Amniotic epithelial cell (primary cell): ENCODE results near the gene NELL1.

Source experiments
- DNase-seq: peaks from one replicate; pipeline ENCODE4 v3.0.0-alpha.2; 2010; ENCODE audit warnings: low read depth

The NELL1 gene

GRCh38 chr11:20966489-20966888 lies 297.1 kb downstream of the NELL1 start:
- no peak for DNase-seq

- no peak for DNase-seq
Observed at GRCh38 chr11:20973940-20974559, 304.7 kb downstream of the NELL1 start.

- DNase-seq, result no peak
Observed at GRCh38 chr11:20980736-20981135, 311.4 kb downstream of the NELL1 start.

- no peak for DNase-seq
Observed at GRCh38 chr11:20990447-20990846, 321.1 kb downstream of the NELL1 start.

GRCh38 chr11:20991471-20991870 lies 322.1 kb downstream of the NELL1 start:
- DNase-seq, result no peak

- DNase-seq, result no peak
Observed at GRCh38 chr11:21007297-21007696, 337.9 kb downstream of the NELL1 start.

GRCh38 chr11:21018248-21018647 lies 348.9 kb downstream of the NELL1 start:
- DNase-seq, result no peak

- no peak for DNase-seq
Observed at GRCh38 chr11:21026685-21027084, 357.3 kb downstream of the NELL1 start.

- no peak for DNase-seq
Observed at GRCh38 chr11:21037850-21038249, 368.5 kb downstream of the NELL1 start.

- DNase-seq, result no peak
Observed at GRCh38 chr11:21038801-21039200, 369.4 kb downstream of the NELL1 start.

- no peak for DNase-seq
Observed at GRCh38 chr11:21040630-21041029, 371.2 kb downstream of the NELL1 start.

GRCh38 chr11:21048626-21049025 lies 379.2 kb downstream of the NELL1 start:
- DNase-seq, result no peak

GRCh38 chr11:21053466-21053865 lies 384.1 kb downstream of the NELL1 start:
- no peak for DNase-seq

GRCh38 chr11:21056644-21057043 lies 387.3 kb downstream of the NELL1 start:
- no peak for DNase-seq

GRCh38 chr11:21059879-21060278 lies 390.5 kb downstream of the NELL1 start:
- DNase-seq, result no peak

- no peak for DNase-seq
Observed at GRCh38 chr11:21066030-21066429, 396.6 kb downstream of the NELL1 start.

- no peak for DNase-seq
Observed at GRCh38 chr11:21068886-21069285, 399.5 kb downstream of the NELL1 start.

- no peak for DNase-seq
Observed at GRCh38 chr11:21069909-21070308, 400.5 kb downstream of the NELL1 start.

GRCh38 chr11:21072558-21072957 lies 403.2 kb downstream of the NELL1 start:
- DNase-seq, result no peak

- DNase-seq, result no peak
Observed at GRCh38 chr11:21082853-21083252, 413.5 kb downstream of the NELL1 start.

- DNase-seq, result no peak
Observed at GRCh38 chr11:21088930-21089329, 419.5 kb downstream of the NELL1 start.

- no peak for DNase-seq
Observed at GRCh38 chr11:21104641-21105040, 435.3 kb downstream of the NELL1 start.

- no peak for DNase-seq
Observed at GRCh38 chr11:21105196-21105917, 436.0 kb downstream of the NELL1 start.

GRCh38 chr11:21109341-21109740 lies 440.0 kb downstream of the NELL1 start:
- DNase-seq, result no peak
